K562 (cell line): ENCODE data around the gene DYRK1B. TPM values are rescaled to one million over a fixed set of nuclear protein-coding genes. Genes with fewer than 3 reads are reported as not detected.

Experiments
- ATAC-seq: fragments of 200-7000 bp; cut with Tn5 transposase; 3 replicates; pipeline ENCODE4 v1.9.1; 2020; ENCODE audit warnings: moderate library complexity
- BruUV-seq: library from RNA; stranded (reverse); fragments of 400-500 nt; replicated peaks from 2 replicates; lab custom pipeline; 2021; lab: Mats Ljungman, UMichigan
- CTCF ChIA-PET: fragments of 300-600 bp; formaldehyde crosslinking; extraction: SDS; loops from one replicate; lab custom pipeline; 2021; ENCODE audit warnings: low intra/inter-chr PET ratio; lab: Yijun Ruan, JAX
- POLR2A ChIA-PET: fragments of 300-600, 350-650 bp; sonication (Branson Sonifier 250); formaldehyde crosslinking; extraction: SDS; loops from one replicate; lab custom pipeline; 2021; ENCODE audit warnings: antibody characterized with exemption, inconsistent platforms; lab: Yijun Ruan, JAX
- DNase-seq, 4 experiments: peaks; one replicate each; pipeline versions ENCODE4 v3.0.0 to v3.0.0-alpha.2; 2011 to 2018; ENCODE audit warnings: low spot score in 3 of 4, mixed read lengths in 3 of 4; ENCODE audit errors: extremely low read depth in 1 of 4
- FAIRE-seq: peaks from 2 replicates; lab custom pipeline; 2011; peaks lifted over from hg19 to GRCh38; lab: Jason Lieb, UNC
- H2AFZ ChIP-seq: 2 replicates; pipeline ENCODE4 v1.6.0; 2011; ENCODE audit warnings: low read depth, low read length, control low read depth, inconsistent platforms
- H3K27ac ChIP-seq: fragments of 200-600 bp; 3 replicates; pipeline ENCODE4 v1.8.0; 2011; ENCODE audit warnings: low read depth, mild to moderate bottlenecking, control low read depth, inconsistent platforms, low read length, moderate library complexity, mixed read lengths; ENCODE audit errors: extremely low read depth
- H3K27me3 ChIP-seq, 2 experiments: fragments of 300-600 bp in 1 of 2; 2 replicates in 1 of 2; 3 replicates in 1 of 2; pipeline versions ENCODE4 v1.6.0 to v1.8.0; 2011; ENCODE audit warnings: inconsistent platforms in 2 of 2, low read length in 2 of 2, mild to moderate bottlenecking in 1 of 2, mixed read lengths in 1 of 2, moderate library complexity in 1 of 2; ENCODE audit not compliant: control insufficient read depth in 2 of 2, insufficient read depth in 2 of 2
- H3K36me3 ChIP-seq: fragments of 300-600 bp; 3 replicates; pipeline ENCODE4 v1.8.0; 2011; ENCODE audit warnings: mild to moderate bottlenecking, low read length, inconsistent platforms; ENCODE audit not compliant: control insufficient read depth, insufficient read depth
- H3K4me1 ChIP-seq, 2 experiments: fragments of 200-600 bp in 1 of 2; replicated peaks in 1 of 2; 2 replicates in 1 of 2; 3 replicates in 1 of 2; pipeline versions ENCODE4 v1.5.1 to v1.8.0; 2011; ENCODE audit warnings: inconsistent platforms in 2 of 2, low read length in 2 of 2, mild to moderate bottlenecking in 1 of 2, mixed read lengths in 1 of 2, moderate library complexity in 1 of 2; ENCODE audit not compliant: control insufficient read depth in 2 of 2, insufficient read depth in 2 of 2
- H3K4me2 ChIP-seq: 2 replicates; pipeline ENCODE4 v1.6.1; 2011; ENCODE audit warnings: low read length, control low read depth, inconsistent platforms, mixed read lengths; ENCODE audit not compliant: insufficient read depth
- H3K4me3 ChIP-seq: fragments of 200-600 bp; sonication (generic), shearing (Covaris generic); 2 replicates; pipeline ENCODE4 v1.5.1; 2016; ENCODE audit warnings: control low read depth, inconsistent platforms
- H3K79me2 ChIP-seq: fragments of 200-600 bp; 3 replicates; pipeline ENCODE4 v1.8.0; 2011; ENCODE audit warnings: low read length, inconsistent platforms; ENCODE audit not compliant: control insufficient read depth, insufficient read depth
- H3K9ac ChIP-seq, 2 experiments: 2 replicates each; pipeline versions ENCODE4 v1.6.0 to v1.6.1; 2011; ENCODE audit warnings: low read depth in 2 of 2, low read length in 2 of 2, control low read depth in 1 of 2, inconsistent platforms in 1 of 2, mild to moderate bottlenecking in 1 of 2, mixed read lengths in 1 of 2; ENCODE audit not compliant: insufficient read depth in 1 of 2
- H3K9me1 ChIP-seq: one replicate; pipeline ENCODE4 v1.6.0; 2011; ENCODE audit warnings: inconsistent platforms, mild to moderate bottlenecking, low read length, moderate library complexity; ENCODE audit not compliant: control insufficient read depth, insufficient read depth
- H3K9me3 ChIP-seq: replicated peaks from 2 replicates; pipeline ENCODE4 v1.5.1; 2011; ENCODE audit warnings: low read depth, low read length, inconsistent platforms; ENCODE audit not compliant: control insufficient read depth, insufficient read depth
- H4K20me1 ChIP-seq: replicated peaks from 2 replicates; pipeline ENCODE4 v1.6.1; 2011; ENCODE audit warnings: low read length, inconsistent platforms, mixed read lengths; ENCODE audit not compliant: control insufficient read depth, insufficient read depth
- AFF1 ChIP-seq, 2 experiments: fragments of 450-650 bp; IDR thresholded peaks; 2 replicates each; pipeline ENCODE4 v1.6.1; 2018; ENCODE audit warnings: mild to moderate bottlenecking in 2 of 2, low read depth in 1 of 2; ENCODE audit not compliant: partially characterized antibody in 2 of 2
- EP300 ChIP-seq: IDR thresholded peaks from 2 replicates; pipeline ENCODE4 v1.6.1; 2012; ENCODE audit warnings: low read length, improper control_type of control experiment
- FIP1L1 ChIP-seq: fragments of 200-400 bp; formaldehyde crosslinking; IDR thresholded peaks from 2 replicates; pipeline ENCODE4 v1.6.1; 2018; ENCODE audit warnings: mild to moderate bottlenecking, low read depth, low read length; ENCODE audit not compliant: poor library complexity, severe bottlenecking
- FOXK2 ChIP-seq, 2 experiments: fragments of 450-650 bp; IDR thresholded peaks in 1 of 2; conservative IDR thresholded peaks in 1 of 2; 2 replicates each; pipeline ENCODE4 v1.6.1; 2016; ENCODE audit warnings: low read depth in 2 of 2, mild to moderate bottlenecking in 1 of 2
- FOXM1 ChIP-seq, 2 experiments: fragments of 450-650 bp in 1 of 2; sonication (generic) in 1 of 2; formaldehyde crosslinking in 1 of 2; IDR thresholded peaks; 2 replicates each; pipeline versions ENCODE4 v1.6.1 to v1.9.0; 2017 to 2022; ENCODE audit warnings: low read depth in 2 of 2, mild to moderate bottlenecking in 2 of 2, missing genetic modification reagents in 1 of 2, moderate library complexity in 1 of 2
- HMG20B ChIP-seq: fragments of 250-450 bp; sonication (Bioruptor Pico); IDR thresholded peaks from 2 replicates; pipeline ENCODE4 v1.5.0; 2021; ENCODE audit warnings: mild to moderate bottlenecking
- IRF1 ChIP-seq: sonication (generic); formaldehyde crosslinking; IDR thresholded peaks from 2 replicates; pipeline ENCODE4 v1.8.0; 2022; ENCODE audit warnings: missing genetic modification reagents, mild to moderate bottlenecking, borderline replicate concordance
- KHSRP ChIP-seq: fragments of 450-650 bp; IDR thresholded peaks from 2 replicates; pipeline ENCODE4 v1.6.1; 2017
- KLF6 ChIP-seq: fragments of 250-450 bp; sonication (Bioruptor Pico); IDR thresholded peaks from 2 replicates; pipeline ENCODE4 v1.4.0; 2020; ENCODE audit warnings: mild to moderate bottlenecking, moderate library complexity, borderline replicate concordance
- MLLT1 ChIP-seq, 2 experiments: fragments of 450-650 bp; IDR thresholded peaks; 2 replicates each; pipeline ENCODE4 v1.6.1; 2016
- NCOR1 ChIP-seq: fragments of 450-650 bp; IDR thresholded peaks from 2 replicates; pipeline ENCODE4 v1.6.1; 2016; ENCODE audit warnings: mild to moderate bottlenecking, moderate library complexity
- NFATC3 ChIP-seq: fragments of 450-650 bp; IDR thresholded peaks from 2 replicates; pipeline ENCODE4 v1.6.1; 2017; ENCODE audit warnings: mild to moderate bottlenecking
- PHB2 ChIP-seq: fragments of 450-650 bp; IDR thresholded peaks from 2 replicates; pipeline ENCODE4 v1.6.1; 2017; ENCODE audit warnings: low read depth
- RB1 ChIP-seq: fragments of 450-650 bp; IDR thresholded peaks from 2 replicates; pipeline ENCODE4 v1.6.1; 2017; ENCODE audit warnings: low read depth, mild to moderate bottlenecking
- SMC3 ChIP-seq: conservative IDR thresholded peaks from 2 replicates; pipeline ENCODE4 v1.6.1; 2011; ENCODE audit warnings: low read depth, low read length, improper control_type of control experiment; ENCODE audit not compliant: insufficient read depth
- TRIM24 ChIP-seq, 2 experiments: fragments of 450-650 bp; IDR thresholded peaks; 2 replicates each; pipeline ENCODE4 v1.6.1; 2016
- ZKSCAN3 ChIP-seq: fragments of 250-450 bp; sonication (Bioruptor Pico); IDR thresholded peaks from 2 replicates; pipeline ENCODE4 v1.4.0; 2020
- ZNF586 ChIP-seq: fragments of 450-650 bp; formaldehyde crosslinking; conservative IDR thresholded peaks from 2 replicates; pipeline ENCODE4 v1.4.0; 2020; ENCODE audit warnings: mild to moderate bottlenecking, moderate library complexity
- WGBS: fragments of 100-300 bp; shearing (Covaris generic); methylation state at CpG from one replicate; pipeline ENCODE4 v1.1.6; 2016; ENCODE audit warnings: low coverage, mixed read lengths; ENCODE audit not compliant: insufficient coverage; ENCODE audit errors: missing lambda C conversion rate; 5-methylcytosine and 5-hydroxymethylcytosine counted together
- in situ Hi-C: fragments of 300-500 bp; cut with MboI; formaldehyde crosslinking; loops from 4 replicates; pipeline ENCODE4 v1.15.0; 2018; ENCODE audit warnings: inconsistent platforms, mixed read lengths
- intact Hi-C: fragments of 100-400 bp; cut with micrococcal nuclease; formaldehyde crosslinking; loops from 2 replicates; pipeline ENCODE4 v1.14.2; 2022
- polyA plus RNA-seq, 8 experiments: library from polyadenylated mRNA; depleted of rRNA in 4 of 8; stranded (reverse) in 5 of 8; unstranded in 3 of 8; fragments of >200 nt; fragmentation: Nextera tagmentation in 2 of 8; fragmentation: Illumina TruSeq in 1 of 8; extraction: Ambion mirVana in 2 of 8; extraction: Trizol in 1 of 8; gene quantifications; 2 replicates each; pipeline versions ENCODE4 v1.2.1 to v1.2.3, GENCODE V29; 2011 to 2014; ENCODE audit warnings: inconsistent platforms in 1 of 8, missing spikeins in 1 of 8
- total RNA-seq, 7 experiments: library from RNA; depleted of rRNA in 6 of 7; stranded (reverse); fragments of >200 nt in 6 of 7; fragmentation: Illumina TruSeq in 2 of 7; extraction: Trizol in 2 of 7; gene quantifications; 2 replicates each; pipeline versions ENCODE4 v1.2.1 to v1.2.3, GENCODE V29; 2011 to 2021; ENCODE audit warnings: low replicate concordance in 1 of 7

DYRK1B gene
- total and polyA plus RNA-seq, 9 of the 15 experiments (the other 6 are each of a cell fraction or from before 2014, with no cell fraction given): 0.91 to 5.2 (median 1.5) TPM; not detected in 2

GRCh38 chr19:39850892-39851291, 16.9 kb upstream of the DYRK1B start:
- peaks cover 11% of the 10 kb centered on the region in 2 experiments; a peak in 4 of 5 replicates for H3K4me1 ChIP-seq
- FAIRE-seq (no peak), ATAC-seq (no peak), DNase-seq (no peak)
- no peak overlapping the region for H3K4me3 ChIP-seq
- intact Hi-C loops: no loop called here
- no peak overlapping the region for H3K27ac ChIP-seq
- 59% methylated on average over 2 of the region's 2 CpGs for WGBS
- no peaks in the 10 kb centered on the region; the same call in 2 of the 3 replicates for H3K36me3 ChIP-seq
- H3K79me2 ChIP-seq: peaks cover 7% of the 10 kb centered on the region
- H3K9ac ChIP-seq: no peak overlapping the region
- BruUV-seq: no TSS peak
- no peak overlapping the region for H3K4me2 ChIP-seq
- POLR2A ChIA-PET: interaction anchor here (0.7 kb wide), 1 partner anchor 490 kb away, joined by 3 read pairs; no protein-coding TSS in a partner anchor
- no peaks in the 10 kb centered on the region for H4K20me1 ChIP-seq
- no peaks in the 10 kb centered on the region for H3K9me1 ChIP-seq
- no peak overlapping the region; the same call in 1 of the 2 replicates for H2AFZ ChIP-seq
- CTCF ChIA-PET: no interaction called here
- in situ Hi-C loops: no loop called here
- H3K9me3 ChIP-seq: no peaks in the 10 kb centered on the region
- H3K27me3 ChIP-seq: no peaks in the 10 kb centered on the region
- no peak for TF ChIP-seq PHB2
- TF ChIP-seq FOXK2 (conservative IDR thresholded peaks at IDR 0.05 in 1 of 2, IDR thresholded peaks at IDR 0.05 in 1 of 2; ENCODE audit: low read depth in 2 of 2): peak; percentile 79 to 80
- TF ChIP-seq TRIM24 (IDR thresholded peaks at IDR 0.05): no peak
- TF ChIP-seq IRF1: no peak
- no peak for TF ChIP-seq HMG20B
- no peak for TF ChIP-seq FIP1L1
- TF ChIP-seq NFATC3: no peak
- TF ChIP-seq RB1: no peak
- TF ChIP-seq ZNF586: no peak
- no peak for TF ChIP-seq AFF1 (IDR thresholded peaks at IDR 0.05; ENCODE audit: low read depth in 1 of 2, partially characterized antibody in 2 of 2)
- no peak for TF ChIP-seq MLLT1 (IDR thresholded peaks at IDR 0.05)
- no peak for TF ChIP-seq KLF6 (CRISPR knock-in tag)
- no peak for TF ChIP-seq ZKSCAN3
- TF ChIP-seq NCOR1: no peak
- TF ChIP-seq KHSRP: no peak
- TF ChIP-seq FOXM1 (IDR thresholded peaks at IDR 0.05; ENCODE audit: low read depth): no peak
- TF ChIP-seq FOXM1 (CRISPR knock-in tag; IDR thresholded peaks at IDR 0.05; ENCODE audit: low read depth): no peak
- no peak for TF ChIP-seq EP300
- no peak for TF ChIP-seq SMC3
